ENCODE data around the gene PDE6G.

PDE6G gene

DNA sequence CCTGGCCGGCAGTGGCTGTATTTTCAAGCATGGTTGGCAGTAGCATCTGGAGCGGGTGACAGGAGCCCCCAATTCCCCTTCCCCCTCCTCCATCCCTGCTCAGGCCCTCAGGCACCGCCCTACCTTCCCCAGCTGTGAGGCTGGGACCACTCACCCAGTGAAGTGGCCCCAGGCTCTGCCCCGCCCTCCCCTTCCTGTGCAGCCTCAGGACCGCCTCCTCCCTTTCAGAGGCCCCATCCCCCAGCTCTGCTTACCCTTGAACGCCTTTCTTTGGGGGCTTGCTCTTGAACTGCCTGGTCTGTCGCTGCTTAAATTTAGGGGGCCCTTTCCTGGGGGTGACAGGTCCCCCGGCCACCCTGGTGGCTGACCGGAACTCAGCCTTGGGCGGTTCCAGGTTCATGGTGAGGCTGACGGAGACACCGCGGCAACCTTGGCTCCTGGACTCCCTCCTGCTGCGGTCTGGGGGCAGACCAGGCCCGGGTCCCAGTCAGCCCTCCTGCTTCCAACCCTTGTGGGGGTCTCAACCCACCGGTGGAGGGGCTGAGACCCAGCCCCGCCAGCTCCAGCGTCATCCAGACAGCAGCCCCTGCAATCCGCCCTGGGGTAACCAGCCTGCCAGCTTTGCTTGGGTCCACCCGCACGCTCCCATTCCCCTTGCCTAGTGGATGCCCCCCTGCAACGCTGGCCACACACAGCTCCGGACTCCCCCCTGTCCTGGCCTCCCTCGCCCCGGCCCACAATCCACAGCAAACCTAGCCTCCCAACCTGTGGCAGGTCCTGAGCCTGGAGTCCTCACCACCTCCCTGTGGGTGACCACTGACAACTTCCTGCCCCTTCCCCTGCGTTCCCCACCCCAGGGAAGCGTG is 3.2 kb downstream of the PDE6G start:
- DNase-seq (ENCODE audit: low read depth): no peak
- no peak overlapping the region for H3K4me3 ChIP-seq (replicated peaks; ENCODE audit: low read depth, low read length)

DNA sequence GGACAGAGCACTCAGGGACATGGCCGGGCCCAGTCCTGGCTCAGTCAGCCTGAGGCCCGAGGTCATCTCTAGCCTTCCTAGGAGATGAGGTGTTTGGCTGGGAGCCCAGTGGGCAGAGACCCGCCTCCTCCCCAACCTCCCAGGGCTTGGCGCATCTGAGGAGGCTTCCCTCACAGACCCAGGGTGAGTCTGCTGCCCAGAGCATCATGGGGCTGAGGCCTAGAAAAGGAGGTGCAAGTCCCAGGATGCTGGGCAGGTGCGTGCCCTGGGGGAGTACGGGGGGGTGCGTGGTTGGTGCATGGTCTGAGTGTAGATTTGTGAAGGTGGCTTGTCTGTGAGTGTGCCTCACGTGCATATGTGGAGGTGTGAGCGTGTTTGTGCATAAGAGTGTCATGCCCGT is 4.7 kb downstream of the PDE6G start:
- peak; percentile 79 for DNase-seq (ENCODE audit: low read depth)
- TF ChIP-seq, protein P1, sequence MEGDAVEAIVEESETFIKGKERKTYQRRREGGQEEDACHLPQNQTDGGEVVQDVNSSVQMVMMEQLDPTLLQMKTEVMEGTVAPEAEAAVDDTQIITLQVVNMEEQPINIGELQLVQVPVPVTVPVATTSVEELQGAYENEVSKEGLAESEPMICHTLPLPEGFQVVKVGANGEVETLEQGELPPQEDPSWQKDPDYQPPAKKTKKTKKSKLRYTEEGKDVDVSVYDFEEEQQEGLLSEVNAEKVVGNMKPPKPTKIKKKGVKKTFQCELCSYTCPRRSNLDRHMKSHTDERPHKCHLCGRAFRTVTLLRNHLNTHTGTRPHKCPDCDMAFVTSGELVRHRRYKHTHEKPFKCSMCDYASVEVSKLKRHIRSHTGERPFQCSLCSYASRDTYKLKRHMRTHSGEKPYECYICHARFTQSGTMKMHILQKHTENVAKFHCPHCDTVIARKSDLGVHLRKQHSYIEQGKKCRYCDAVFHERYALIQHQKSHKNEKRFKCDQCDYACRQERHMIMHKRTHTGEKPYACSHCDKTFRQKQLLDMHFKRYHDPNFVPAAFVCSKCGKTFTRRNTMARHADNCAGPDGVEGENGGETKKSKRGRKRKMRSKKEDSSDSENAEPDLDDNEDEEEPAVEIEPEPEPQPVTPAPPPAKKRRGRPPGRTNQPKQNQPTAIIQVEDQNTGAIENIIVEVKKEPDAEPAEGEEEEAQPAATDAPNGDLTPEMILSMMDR (IDR thresholded peaks at IDR 0.05; ENCODE audit: low read length, missing control alignments): no peak
- H3K4me3 ChIP-seq (replicated peaks; ENCODE audit: low read depth, low read length): no peak overlapping the region

More for the DNA sequence above, 3.2 kb downstream of the PDE6G start:
- TF ChIP-seq, protein P1 (IDR thresholded peaks at IDR 0.05; ENCODE audit: low read length, missing control alignments): no peak

DNA sequence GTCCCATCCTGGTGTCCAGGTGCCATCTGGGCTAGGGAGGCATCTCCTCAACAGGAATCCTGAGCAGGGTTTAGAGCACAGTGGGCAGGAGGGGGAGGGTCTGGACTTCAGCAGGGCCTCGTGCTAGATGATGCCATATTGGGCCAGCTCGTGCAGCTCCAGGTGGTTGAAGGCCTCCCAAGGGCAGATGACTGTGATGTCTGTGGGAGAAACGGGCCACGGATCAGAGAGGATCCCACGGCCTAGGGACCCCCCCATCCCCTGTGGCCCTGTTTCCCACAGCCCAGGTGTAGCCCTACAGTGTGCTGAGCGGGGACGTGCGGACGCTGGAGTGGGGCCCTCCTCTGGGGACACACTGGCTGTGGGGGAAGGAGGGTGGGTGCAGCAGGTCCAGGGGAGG is 5.4 kb downstream of the PDE6G start:
- no peak overlapping the region for H3K4me3 ChIP-seq (replicated peaks; ENCODE audit: low read depth, low read length)
- no peak for DNase-seq (ENCODE audit: low read depth)
- TF ChIP-seq, protein P1 (IDR thresholded peaks at IDR 0.05; ENCODE audit: low read length, missing control alignments): no peak

DNA sequence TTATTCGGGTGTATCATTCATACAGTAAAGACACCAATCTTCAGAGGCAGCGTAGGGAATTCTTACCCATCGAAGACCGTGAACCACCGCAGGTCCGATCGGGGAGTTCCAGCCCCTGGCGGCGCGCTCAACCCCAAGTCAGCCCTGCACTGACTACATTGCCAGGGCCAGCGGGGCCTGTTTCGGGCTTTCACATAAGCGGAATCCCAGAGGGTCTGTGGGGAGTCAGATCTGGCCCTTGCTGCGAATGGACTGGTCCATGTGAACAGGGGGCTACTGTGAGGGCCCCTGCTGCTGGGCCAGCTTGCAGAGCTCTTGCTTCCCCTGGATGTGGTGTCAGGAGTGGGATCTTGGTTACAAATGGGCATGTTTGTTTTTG is 7.6 kb downstream of the PDE6G start:
- TF ChIP-seq, protein P1 (IDR thresholded peaks at IDR 0.05; ENCODE audit: low read length, missing control alignments): no peak
- H3K4me3 ChIP-seq (replicated peaks; ENCODE audit: low read depth, low read length): no peak overlapping the region
- DNase-seq (ENCODE audit: low read depth): no peak

GRCh38 chr17:81648013-81648706 is 8.2 kb downstream of the PDE6G start:
- H3K4me3 ChIP-seq (replicated peaks; ENCODE audit: low read depth, low read length): no peak overlapping the region
- TF ChIP-seq, protein P1 (IDR thresholded peaks at IDR 0.05; ENCODE audit: low read length, missing control alignments): no peak
- DNase-seq (ENCODE audit: low read depth): no peak

DNA sequence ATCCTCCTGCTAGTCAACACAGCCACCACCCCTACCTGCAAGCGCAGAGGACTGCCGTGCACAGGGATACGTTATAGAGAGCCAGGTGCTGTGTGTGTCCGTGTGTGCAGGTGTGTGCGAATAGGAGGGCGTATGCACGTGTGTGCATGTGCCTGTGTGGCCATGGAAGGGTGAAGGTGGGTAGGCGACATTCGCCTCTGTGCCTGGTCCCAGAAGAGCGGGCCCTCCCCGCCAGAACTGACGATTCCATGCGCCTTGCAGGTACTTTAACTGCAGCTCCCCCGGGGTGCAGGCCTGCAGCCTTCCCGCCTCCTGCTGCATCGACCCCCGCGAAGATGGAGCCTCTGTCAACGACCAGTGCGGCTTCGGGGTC is 8.7 kb downstream of the PDE6G start:
- TF ChIP-seq, protein P1 (IDR thresholded peaks at IDR 0.05; ENCODE audit: low read length, missing control alignments): no peak
- no peak overlapping the region for H3K4me3 ChIP-seq (replicated peaks; ENCODE audit: low read depth, low read length)
- DNase-seq (ENCODE audit: low read depth): no peak

All from fibroblast of pulmonary artery (primary cell).